ENCODE measurements around the gene HEMK1. TPM values are rescaled to one million over a fixed set of nuclear protein-coding genes. Genes with fewer than 3 reads are reported as not detected.
A peak's percentile ranks its signal among the peaks of the same experiment; 100 is the strongest.

HEMK1 gene
- total and polyA plus RNA-seq, 2 of the 4 experiments (the other 2 are of a cell fraction), result 17.2 to 20.8 TPM

DNA sequence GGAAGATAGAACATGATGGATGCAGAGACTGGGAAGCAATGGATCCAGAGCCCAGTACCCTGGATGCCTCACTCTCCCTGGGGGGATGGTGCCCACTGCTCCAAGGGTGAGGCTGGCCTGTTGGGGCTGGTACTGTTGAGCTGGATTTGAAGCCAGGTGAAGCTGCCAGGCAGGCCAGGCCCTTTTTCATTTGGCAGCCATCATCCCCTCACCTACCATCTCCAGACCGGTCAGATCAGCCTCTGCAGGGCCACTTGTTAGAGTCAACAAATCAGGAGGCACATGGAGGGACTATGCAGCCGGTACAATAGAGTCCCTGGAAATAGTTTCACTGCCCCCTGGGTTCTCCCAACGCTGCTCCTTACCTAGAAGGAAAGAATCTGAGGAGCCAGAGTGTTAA, 53.6 kb downstream of the HEMK1 start:
- no TSS peak for BruUV-seq (replicated peaks)
- no peak overlapping the region for H3K23ac ChIP-seq (ENCODE audit: low read depth, low read length)
- no peak overlapping the region for H2BK120ac ChIP-seq (ENCODE audit: low read depth, low read length)

More for the DNA sequence above, 53.6 kb downstream of the HEMK1 start:
- Histone ChIP-seq H4K5ac (ENCODE audit: low read depth, low read length) (no peak overlapping the region), H3K56ac (ENCODE audit: extremely low read depth, insufficient read depth, low read length) (no peak overlapping the region), H3K9me1 (ENCODE audit: insufficient read depth, low read length) (peaks cover 21% of the 10 kb centered on the region), H3K9me3 (ENCODE audit: control insufficient read depth, insufficient read depth, low read length) (no peaks in the 10 kb centered on the region), H3K18ac (ENCODE audit: low read depth, low read length) (no peak overlapping the region), H3K14ac (replicated peaks; ENCODE audit: low read depth, low read length) (no peak overlapping the region), H3K4ac (ENCODE audit: low read depth, low read length) (no peak overlapping the region), H3K27me3 (ENCODE audit: control insufficient read depth, insufficient read depth, low read length) (no peaks in the 10 kb centered on the region), H4K20me1 (ENCODE audit: insufficient read depth, low read length) (peaks cover 6% of the 10 kb centered on the region), H4K91ac (ENCODE audit: insufficient read depth, low read depth, low read length) (no peak overlapping the region), H3K9ac (ENCODE audit: low read depth, low read length) (no peak overlapping the region), H3K36me3 (ENCODE audit: control insufficient read depth, insufficient read depth, low read length) (no peaks in the 10 kb centered on the region), H2BK5ac (ENCODE audit: low read depth, low read length, poor library complexity, severe bottlenecking) (no peak overlapping the region), H2AFZ (replicated peaks; ENCODE audit: low read length, poor library complexity) (no peak overlapping the region), H2BK20ac (ENCODE audit: low read depth, low read length) (no peak overlapping the region), H3K4me1 (ENCODE audit: control insufficient read depth, insufficient read depth, low read length) (peaks cover 8% of the 10 kb centered on the region), H2AK9ac (replicated peaks; ENCODE audit: low read depth, low read length, poor library complexity) (peak overlapping the region; percentile 40), H2AK5ac (ENCODE audit: low read depth, low read length) (no peak overlapping the region), H4K8ac (ENCODE audit: low read depth in 2 of 2, low read length in 2 of 2) (no peak overlapping the region), H2BK15ac (ENCODE audit: low read depth, low read length) (no peak overlapping the region), H3K27ac (ENCODE audit: insufficient read depth, low read length) (no peak overlapping the region), H3K79me1 (ENCODE audit: low read depth in 1 of 2, low read length in 2 of 2) (peaks cover 1 to 15% of the 10 kb centered on the region in 2 experiments; a peak in 3 of 4 replicates), H3K4me3 (ENCODE audit: insufficient read depth, low read depth, low read length) (no peak overlapping the region), H3K4me2 (ENCODE audit: low read depth, low read length) (no peak overlapping the region)
- intact Hi-C loops (cut with micrococcal nuclease), result no loop called here
- TF ChIP-seq RCOR1 (IDR thresholded peaks at IDR 0.05; ENCODE audit: insufficient replicate concordance, low read length) (no peak), SMC3 (IDR thresholded peaks at IDR 0.05; ENCODE audit: low read depth, low read length) (no peak), RAD21 (IDR thresholded peaks at IDR 0.05; ENCODE audit: low read length) (no peak), CHD1 (IDR thresholded peaks at IDR 0.05; ENCODE audit: low read depth, low read length) (no peak), MAZ (IDR thresholded peaks at IDR 0.05; ENCODE audit: borderline replicate concordance, low read depth, low read length) (no peak), CTCF (conservative IDR thresholded peaks at IDR 0.05; ENCODE audit: low read depth, low read length) (no peak), MXI1 (IDR thresholded peaks at IDR 0.05; ENCODE audit: borderline replicate concordance, low read depth, low read length) (no peak), MAFK (IDR thresholded peaks at IDR 0.05; ENCODE audit: low read depth, low read length) (no peak), BHLHE40 (IDR thresholded peaks at IDR 0.05; ENCODE audit: low read depth, low read length) (no peak), POLR2A (IDR thresholded peaks at IDR 0.05; ENCODE audit: low read depth, low read length) (no peak), CEBPB (IDR thresholded peaks at IDR 0.05; ENCODE audit: low read depth, low read length) (no peak), RFX5 (IDR thresholded peaks at IDR 0.05; ENCODE audit: low read depth, low read length) (no peak), FOS (IDR thresholded peaks at IDR 0.05; ENCODE audit: low read depth, low read length) (no peak), NFE2L2 (IDR thresholded peaks at IDR 0.05; ENCODE audit: low read depth, low read length) (no peak)
- TF ChIP-seq, protein P1, sequence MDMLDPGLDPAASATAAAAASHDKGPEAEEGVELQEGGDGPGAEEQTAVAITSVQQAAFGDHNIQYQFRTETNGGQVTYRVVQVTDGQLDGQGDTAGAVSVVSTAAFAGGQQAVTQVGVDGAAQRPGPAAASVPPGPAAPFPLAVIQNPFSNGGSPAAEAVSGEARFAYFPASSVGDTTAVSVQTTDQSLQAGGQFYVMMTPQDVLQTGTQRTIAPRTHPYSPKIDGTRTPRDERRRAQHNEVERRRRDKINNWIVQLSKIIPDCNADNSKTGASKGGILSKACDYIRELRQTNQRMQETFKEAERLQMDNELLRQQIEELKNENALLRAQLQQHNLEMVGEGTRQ (IDR thresholded peaks at IDR 0.05; ENCODE audit: low read depth, low read length), result no peak
- TF ChIP-seq, protein P2, sequence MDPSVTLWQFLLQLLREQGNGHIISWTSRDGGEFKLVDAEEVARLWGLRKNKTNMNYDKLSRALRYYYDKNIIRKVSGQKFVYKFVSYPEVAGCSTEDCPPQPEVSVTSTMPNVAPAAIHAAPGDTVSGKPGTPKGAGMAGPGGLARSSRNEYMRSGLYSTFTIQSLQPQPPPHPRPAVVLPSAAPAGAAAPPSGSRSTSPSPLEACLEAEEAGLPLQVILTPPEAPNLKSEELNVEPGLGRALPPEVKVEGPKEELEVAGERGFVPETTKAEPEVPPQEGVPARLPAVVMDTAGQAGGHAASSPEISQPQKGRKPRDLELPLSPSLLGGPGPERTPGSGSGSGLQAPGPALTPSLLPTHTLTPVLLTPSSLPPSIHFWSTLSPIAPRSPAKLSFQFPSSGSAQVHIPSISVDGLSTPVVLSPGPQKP (IDR thresholded peaks at IDR 0.05; ENCODE audit: borderline replicate concordance, low read depth, low read length), result no peak
- POLR2A ChIA-PET (ENCODE audit: unreplicated experiment), result no interaction called here
- in situ Hi-C loops (cut with MboI; ENCODE audit: low sequenced_read_pairs), result loop anchor here (25.0 kb wide), 1 partner anchor 1064 kb away; no protein-coding TSS in a partner anchor
- DNase-seq, result no peak
- dilution Hi-C loops (cut with HindIII; ENCODE audit: low sequenced_read_pairs, unreplicated experiment), result no loop called here
- WGBS, 2 experiments (ENCODE audit: extremely low coverage in 2 of 2, insufficient read length in 1 of 2), result no CpG with 5 or more reads among the region's 3 CpGs
- CTCF ChIA-PET, result no interaction called here
- no peak for ATAC-seq (ENCODE audit: low read depth)
